Naive B cell (primary cell): ENCODE data around the gene LCE3A. TPM values are rescaled to one million over a fixed set of nuclear protein-coding genes. Genes with fewer than 3 reads are reported as not detected.
"Not testable (repeated sequence)": the region's sequence is repeated elsewhere in the genome, so short reads cannot be mapped to it uniquely, and the experiment has no call there.

Experiments
- ATAC-seq, 2 donors: fragments of 150-1000 bp; cut with Tn5 transposase; 2 replicates each; pipeline ENCODE4 v1.10.0; 2021; ENCODE audit warnings: low read depth in 2 of 2, mild to moderate bottlenecking in 2 of 2, moderate library complexity in 2 of 2
- DNase-seq: peaks from one replicate; pipeline ENCODE4 v3.0.0; 2022
- H3K27ac Mint-ChIP-seq, 6 donors: one replicate each; pipeline ENCODE4 v1.8.0; 2020 to 2022; ENCODE audit warnings: mild to moderate bottlenecking in 6 of 6, mixed read lengths in 6 of 6, moderate library complexity in 5 of 6, inconsistent platforms in 2 of 6
- H3K27me3 Mint-ChIP-seq, 3 donors: one replicate each; pipeline ENCODE4 v1.8.0; 2021 to 2022; ENCODE audit warnings: mixed read lengths in 3 of 3, mild to moderate bottlenecking in 1 of 3
- H3K36me3 Mint-ChIP-seq, 2 donors: one replicate each; pipeline ENCODE4 v1.8.0; 2020 to 2022; ENCODE audit warnings: mixed read lengths in 2 of 2, inconsistent platforms in 1 of 2, mild to moderate bottlenecking in 1 of 2
- H3K4me1 Mint-ChIP-seq, 3 donors: one replicate each; pipeline ENCODE4 v1.8.0; 2020 to 2022; ENCODE audit warnings: mixed read lengths in 3 of 3, inconsistent platforms in 1 of 3, mild to moderate bottlenecking in 1 of 3, moderate library complexity in 1 of 3
- H3K4me3 Mint-ChIP-seq, 8 donors: one replicate each; pipeline ENCODE4 v1.8.0; 2020 to 2022; ENCODE audit warnings: mild to moderate bottlenecking in 8 of 8, mixed read lengths in 8 of 8, moderate library complexity in 8 of 8, inconsistent platforms in 2 of 8
- H3K9me3 Mint-ChIP-seq, 7 donors: one replicate each; pipeline ENCODE4 v1.8.0; 2020 to 2022; ENCODE audit warnings: mixed read lengths in 7 of 7, mild to moderate bottlenecking in 5 of 7, inconsistent platforms in 2 of 7, moderate library complexity in 1 of 7
- polyA plus RNA-seq, 6 donors: library from polyadenylated mRNA; unstranded; fragments of 300-500 nt; fragmentation: Illumina TruSeq; gene quantifications; one replicate each; pipeline ENCODE4 v1.2.3, GENCODE V29; 2021; ENCODE audit warnings: low read depth in 6 of 6

The LCE3A gene, protein sequence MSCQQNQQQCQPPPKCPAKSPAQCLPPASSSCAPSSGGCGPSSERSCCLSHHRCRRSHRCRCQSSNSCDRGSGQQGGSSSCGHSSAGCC
- polyA plus RNA-seq, result not detected

- Mint-ChIP-seq H3K4me1 (no peaks in the 10 kb centered on the region), H3K27me3 (peaks cover 27 to 34% (median 32%) of the 10 kb centered on the region in 3 donors), H3K36me3 (peaks cover 0 to 12% of the 10 kb centered on the region in 2 donors), H3K27ac (no peak within 1 kb of the TSS), H3K4me3 (no peak within 1 kb of the TSS), H3K9me3 (peaks cover 6 to 33% (median 17%) of the 10 kb centered on the region in 7 donors)
- DNase-seq, result no peak
- ATAC-seq, result no peak
Observed at GRCh38 chr1:152622803-152623202, at the start of gene LCE3A. LCE3A (minus strand) TSS chr1:152623103; CDS start chr1:152623103, 0 bp downstream.

GRCh38 chr1:152667648-152668047, 44.7 kb upstream of the LCE3A start:
- no peak overlapping the region for H3K4me3 Mint-ChIP-seq
- peaks cover 29 to 47% (median 35%) of the 10 kb centered on the region in 3 donors for H3K27me3 Mint-ChIP-seq
- no peaks in the 10 kb centered on the region for H3K36me3 Mint-ChIP-seq
- no peaks in the 10 kb centered on the region for H3K4me1 Mint-ChIP-seq
- H3K9me3 Mint-ChIP-seq, result peaks cover 0 to 3% (median 0%) of the 10 kb centered on the region in 7 donors
- no peak for DNase-seq
- H3K27ac Mint-ChIP-seq, result no peak overlapping the region
- ATAC-seq, result no peak

DNA sequence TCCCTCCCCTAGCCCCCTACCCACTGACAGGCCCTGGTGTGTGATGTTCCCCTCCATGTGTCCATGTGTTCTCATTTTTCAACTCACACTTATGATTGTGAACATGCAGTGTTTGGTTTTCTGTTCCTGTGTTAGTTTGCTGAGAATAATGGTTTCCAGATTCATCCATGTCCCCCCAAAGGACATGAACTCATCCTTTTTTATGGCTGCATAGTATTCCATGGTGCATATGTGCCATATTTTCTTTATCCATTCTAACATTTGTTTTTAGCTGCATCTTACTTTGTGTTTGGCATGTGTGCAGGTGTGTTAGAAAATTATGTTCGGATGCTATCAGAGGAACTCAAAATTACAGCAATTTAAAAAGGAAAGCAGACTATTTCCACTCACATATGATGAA, 43.3 kb upstream of the LCE3A start:
- not testable (repeated sequence) for DNase-seq, H3K9me3 Mint-ChIP-seq, ATAC-seq, H3K36me3 Mint-ChIP-seq, H3K4me3 Mint-ChIP-seq, H3K4me1 Mint-ChIP-seq, H3K27ac Mint-ChIP-seq
- peaks cover 34 to 38% (median 36%) of the 10 kb centered on the region in 3 donors for H3K27me3 Mint-ChIP-seq

- peaks cover 23 to 38% (median 34%) of the 10 kb centered on the region in 3 donors for H3K27me3 Mint-ChIP-seq
- no peaks in the 10 kb centered on the region for H3K36me3 Mint-ChIP-seq
- peaks cover 0 to 4% (median 0%) of the 10 kb centered on the region in 7 donors for H3K9me3 Mint-ChIP-seq
- no peak for ATAC-seq
- H3K4me1 Mint-ChIP-seq, result no peaks in the 10 kb centered on the region
- H3K27ac Mint-ChIP-seq, result no peak within 1 kb of the TSS
- no peak for DNase-seq
- no peak within 1 kb of the TSS for H3K4me3 Mint-ChIP-seq
Observed at GRCh38 chr1:152663098-152663497, 40.2 kb upstream of the LCE3A start, which contains the start of gene LCE2D. LCE2D (plus strand) TSS chr1:152663380; CDS start chr1:152664106, 726 bp downstream.

GRCh38 chr1:152658649-152659048, 35.7 kb upstream of the LCE3A start:
- ATAC-seq, result no peak
- Mint-ChIP-seq H3K4me3 (no peak overlapping the region), H3K9me3 (peaks cover 0 to 4% (median 0%) of the 10 kb centered on the region in 7 donors), H3K27me3 (peaks cover 8 to 26% (median 23%) of the 10 kb centered on the region in 3 donors), H3K4me1 (peaks cover 0 to 2% (median 0%) of the 10 kb centered on the region in 3 donors), H3K27ac (no peak overlapping the region), H3K36me3 (no peaks in the 10 kb centered on the region)
- no peak for DNase-seq

DNA sequence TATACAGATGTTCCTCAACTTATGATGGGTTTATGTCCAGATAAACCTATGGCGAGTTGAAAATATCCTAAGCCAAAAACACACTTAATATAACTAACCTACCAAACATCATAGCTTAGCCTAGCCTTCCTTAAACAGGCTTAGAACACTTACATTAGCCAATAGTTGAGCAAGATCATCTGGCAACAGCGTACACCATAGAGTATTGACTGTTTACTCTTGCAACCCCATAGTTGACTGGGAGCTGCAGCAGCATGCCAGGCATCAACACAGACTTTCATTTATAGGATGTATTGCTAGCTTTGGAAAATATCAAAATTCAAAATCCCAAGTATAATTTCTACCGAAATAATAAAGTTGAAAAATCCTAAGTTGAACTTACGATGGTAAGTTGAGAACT, 34.8 kb upstream of the LCE3A start:
- Mint-ChIP-seq H3K9me3 (peaks cover 0 to 2% (median 0%) of the 10 kb centered on the region in 7 donors), H3K27ac (no peak overlapping the region), H3K36me3 (no peaks in the 10 kb centered on the region), H3K4me1 (peaks cover 0 to 2% (median 0%) of the 10 kb centered on the region in 3 donors), H3K4me3 (no peak overlapping the region), H3K27me3 (peaks cover 8 to 26% (median 19%) of the 10 kb centered on the region in 3 donors)
- DNase-seq, result no peak
- ATAC-seq, result no peak

- no peaks in the 10 kb centered on the region for H3K9me3 Mint-ChIP-seq
- peaks cover 13 to 20% (median 17%) of the 10 kb centered on the region in 3 donors for H3K27me3 Mint-ChIP-seq
- ATAC-seq, result no peak
- peaks cover 0 to 2% (median 0%) of the 10 kb centered on the region in 3 donors for H3K4me1 Mint-ChIP-seq
- no peak overlapping the region for H3K4me3 Mint-ChIP-seq
- no peak overlapping the region for H3K27ac Mint-ChIP-seq
- H3K36me3 Mint-ChIP-seq, result no peaks in the 10 kb centered on the region
- no peak for DNase-seq
Observed at GRCh38 chr1:152656459-152656858, 33.6 kb upstream of the LCE3A start.

DNA sequence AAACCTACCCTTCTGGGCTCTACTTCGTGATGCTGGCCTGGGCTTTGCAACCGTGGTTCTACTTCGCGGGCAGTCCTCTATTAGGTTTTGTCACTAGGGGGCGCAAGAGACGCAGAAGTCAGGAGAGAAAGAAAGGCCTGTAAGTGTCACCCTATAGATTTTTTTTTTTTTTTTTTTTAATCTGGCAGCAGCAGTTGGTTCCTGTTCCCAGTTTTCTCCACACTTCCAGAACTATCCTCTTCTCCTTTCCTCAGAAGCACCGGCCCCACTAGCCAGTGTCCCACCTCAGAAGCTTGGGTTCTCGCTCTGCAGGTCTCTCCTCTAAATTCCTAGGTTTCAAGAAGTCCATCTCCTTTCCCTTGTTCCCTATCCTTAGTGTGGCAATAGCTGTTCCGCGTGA, 31.2 kb upstream of the LCE3A start:
- Mint-ChIP-seq H3K9me3 (no peaks in the 10 kb centered on the region), H3K36me3 (no peaks in the 10 kb centered on the region), H3K4me1 (peaks cover 0 to 2% (median 0%) of the 10 kb centered on the region in 3 donors), H3K27me3 (peaks cover 13 to 26% (median 20%) of the 10 kb centered on the region in 3 donors), H3K4me3 (peak overlapping the region in 1 of 8 donors; percentile 17), H3K27ac (no peak overlapping the region)
- ATAC-seq (no peak), DNase-seq (no peak)

DNA sequence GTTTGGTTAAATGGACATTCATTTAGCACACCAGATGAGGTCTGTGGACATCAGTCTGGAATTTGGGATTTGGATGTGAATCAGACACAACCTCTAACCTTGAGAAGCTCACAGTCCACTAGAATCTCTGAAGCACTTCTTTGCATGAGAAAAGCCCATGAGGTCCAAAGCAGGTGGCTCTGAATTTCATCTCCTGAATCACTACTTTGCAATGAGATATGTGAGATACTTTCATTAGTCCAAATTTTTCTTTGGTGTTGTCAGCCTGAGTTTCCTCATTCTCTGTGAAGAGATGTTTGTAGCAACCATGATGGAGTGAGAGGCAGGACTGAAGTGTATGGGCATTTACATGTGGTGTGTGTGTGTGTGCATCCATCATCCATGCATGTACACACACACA, 23.8 kb upstream of the LCE3A start:
- no peak overlapping the region for H3K4me3 Mint-ChIP-seq

GRCh38 chr1:152645146-152645545, 22.2 kb upstream of the LCE3A start:
- Mint-ChIP-seq H3K27me3 (peaks cover 20 to 41% (median 27%) of the 10 kb centered on the region in 3 donors), H3K27ac (no peak overlapping the region), H3K4me3 (no peak overlapping the region), H3K36me3 (no peaks in the 10 kb centered on the region), H3K4me1 (no peaks in the 10 kb centered on the region), H3K9me3 (no peaks in the 10 kb centered on the region)
- no peak for ATAC-seq
- DNase-seq, result no peak

More for the DNA sequence above, 23.8 kb upstream of the LCE3A start:
- DNase-seq (no peak), ATAC-seq (no peak)
- no peaks in the 10 kb centered on the region for H3K36me3 Mint-ChIP-seq
- H3K27me3 Mint-ChIP-seq, result peaks cover 25 to 41% (median 30%) of the 10 kb centered on the region in 3 donors
- H3K9me3 Mint-ChIP-seq, result no peaks in the 10 kb centered on the region
- no peak overlapping the region for H3K27ac Mint-ChIP-seq
- no peaks in the 10 kb centered on the region for H3K4me1 Mint-ChIP-seq

DNA sequence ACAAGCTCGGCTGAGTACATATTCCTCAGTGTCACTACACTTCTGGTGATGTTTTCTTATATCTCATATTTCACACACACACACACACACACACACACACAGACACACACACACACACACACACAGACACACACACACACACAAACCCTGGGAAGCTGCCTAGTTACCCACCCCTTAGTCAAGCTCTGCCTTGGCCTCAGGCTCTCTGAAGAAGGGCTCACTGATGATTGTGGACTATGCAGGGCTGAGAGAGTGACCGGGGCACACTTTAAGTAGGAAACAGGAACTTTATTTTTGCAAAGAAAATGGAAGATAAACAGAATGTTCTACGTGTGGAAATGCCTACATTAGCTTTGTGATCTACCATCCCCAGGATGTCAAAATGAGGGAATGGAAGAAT, 21.0 kb upstream of the LCE3A start:
- Mint-ChIP-seq H3K27ac (peak overlapping the region in 1 of 6 donors; percentile 82), H3K36me3 (no peaks in the 10 kb centered on the region), H3K4me1 (no peaks in the 10 kb centered on the region)

GRCh38 chr1:152640351-152640750, 17.4 kb upstream of the LCE3A start:
- Mint-ChIP-seq H3K4me3 (no peak overlapping the region), H3K27ac (no peak overlapping the region), H3K36me3 (no peaks in the 10 kb centered on the region), H3K4me1 (no peaks in the 10 kb centered on the region), H3K9me3 (peaks cover 0 to 11% (median 8%) of the 10 kb centered on the region in 7 donors), H3K27me3 (peaks cover 9 to 19% (median 18%) of the 10 kb centered on the region in 3 donors)
- DNase-seq (no peak), ATAC-seq (no peak)

More for the DNA sequence above, 21.0 kb upstream of the LCE3A start:
- H3K4me3 Mint-ChIP-seq, result no peak overlapping the region
- no peak for ATAC-seq
- H3K27me3 Mint-ChIP-seq, result peaks cover 9 to 41% (median 27%) of the 10 kb centered on the region in 3 donors
- DNase-seq, result no peak
- H3K9me3 Mint-ChIP-seq, result peaks cover 0 to 8% (median 4%) of the 10 kb centered on the region in 7 donors

GRCh38 chr1:152630596-152630995, 7.7 kb upstream of the LCE3A start:
- Mint-ChIP-seq H3K27me3 (peaks cover 16 to 33% (median 29%) of the 10 kb centered on the region in 3 donors), H3K4me1 (no peaks in the 10 kb centered on the region), H3K4me3 (no peak overlapping the region), H3K36me3 (no peaks in the 10 kb centered on the region), H3K27ac (no peak overlapping the region), H3K9me3 (peaks cover 2 to 17% (median 8%) of the 10 kb centered on the region in 7 donors)
- ATAC-seq (no peak), DNase-seq (no peak)

- Mint-ChIP-seq H3K9me3 (peaks cover 0 to 5% (median 3%) of the 10 kb centered on the region in 7 donors), H3K4me1 (no peaks in the 10 kb centered on the region), H3K27me3 (peaks cover 34 to 58% (median 53%) of the 10 kb centered on the region in 3 donors), H3K36me3 (no peaks in the 10 kb centered on the region), H3K27ac (no peak overlapping the region), H3K4me3 (no peak overlapping the region)
- no peak for ATAC-seq
- DNase-seq, result no peak
Observed at GRCh38 chr1:152626744-152627143, 3.8 kb upstream of the LCE3A start.
